ENCODE results near the gene SLC38A3. TPM values are rescaled to one million over a fixed set of nuclear protein-coding genes. Genes with fewer than 3 reads are reported as not detected.

SLC38A3 gene
- total RNA-seq, 1 donor from 2014 or later, result 1.2 TPM

GRCh38 chr3:50262778-50263177 is 57.7 kb downstream of the SLC38A3 start:
- Mint-ChIP-seq H3K27me3 (ENCODE audit: low read depth) (no peaks in the 10 kb centered on the region), H3K9me3 (ENCODE audit: low read depth) (no peaks in the 10 kb centered on the region), H3K27ac (ENCODE audit: unreplicated experiment) (peak overlapping the region; percentile 96), H3K4me3 (ENCODE audit: unreplicated experiment) (no peak overlapping the region), H3K4me1 (ENCODE audit: low read depth) (peaks cover 73% of the 10 kb centered on the region), H3K36me3 (ENCODE audit: low read depth) (no peaks in the 10 kb centered on the region)
- TF ChIP-seq CTCF (IDR thresholded peaks at IDR 0.05), result no peak
- no peak for DNase-seq (ENCODE audit: low spot score)

GRCh38 chr3:50263478-50264382 is 58.7 kb downstream of the SLC38A3 start:
- Mint-ChIP-seq H3K27me3 (ENCODE audit: low read depth) (no peaks in the 10 kb centered on the region), H3K27ac (ENCODE audit: unreplicated experiment) (peak overlapping the region; percentile 96), H3K4me3 (ENCODE audit: unreplicated experiment) (peak overlapping the region; percentile 25), H3K9me3 (ENCODE audit: low read depth) (no peaks in the 10 kb centered on the region), H3K36me3 (ENCODE audit: low read depth) (no peaks in the 10 kb centered on the region), H3K4me1 (ENCODE audit: low read depth) (peaks cover 82% of the 10 kb centered on the region)
- no peak for DNase-seq (ENCODE audit: low spot score)
- TF ChIP-seq CTCF (IDR thresholded peaks at IDR 0.05), result no peak

GRCh38 chr3:50264383-50264963 is 59.4 kb downstream of the SLC38A3 start:
- no peak overlapping the region for H3K4me3 Mint-ChIP-seq (ENCODE audit: unreplicated experiment)
- no peaks in the 10 kb centered on the region for H3K9me3 Mint-ChIP-seq (ENCODE audit: low read depth)
- DNase-seq (ENCODE audit: low spot score), result no peak
- no peaks in the 10 kb centered on the region for H3K27me3 Mint-ChIP-seq (ENCODE audit: low read depth)
- H3K36me3 Mint-ChIP-seq (ENCODE audit: low read depth), result no peaks in the 10 kb centered on the region
- H3K27ac Mint-ChIP-seq (ENCODE audit: unreplicated experiment), result peak overlapping the region; percentile 96
- peaks cover 84% of the 10 kb centered on the region for H3K4me1 Mint-ChIP-seq (ENCODE audit: low read depth)
- TF ChIP-seq CTCF (IDR thresholded peaks at IDR 0.05), result no peak

GRCh38 chr3:50264964-50265485 is 60.0 kb downstream of the SLC38A3 start:
- Mint-ChIP-seq H3K4me3 (ENCODE audit: unreplicated experiment) (no peak overlapping the region), H3K27me3 (ENCODE audit: low read depth) (no peaks in the 10 kb centered on the region), H3K9me3 (ENCODE audit: low read depth) (no peaks in the 10 kb centered on the region), H3K27ac (ENCODE audit: unreplicated experiment) (peak overlapping the region; percentile 96), H3K36me3 (ENCODE audit: low read depth) (no peaks in the 10 kb centered on the region), H3K4me1 (ENCODE audit: low read depth) (peaks cover 85% of the 10 kb centered on the region)
- no peak for DNase-seq (ENCODE audit: low spot score)
- no peak for TF ChIP-seq CTCF (IDR thresholded peaks at IDR 0.05)

- TF ChIP-seq CTCF (IDR thresholded peaks at IDR 0.05), result no peak
- H3K4me3 Mint-ChIP-seq (ENCODE audit: unreplicated experiment), result no peak overlapping the region
- H3K9me3 Mint-ChIP-seq (ENCODE audit: low read depth), result no peaks in the 10 kb centered on the region
- H3K27me3 Mint-ChIP-seq (ENCODE audit: low read depth), result no peaks in the 10 kb centered on the region
- no peak for DNase-seq (ENCODE audit: low spot score)
- peak overlapping the region; percentile 87 for H3K27ac Mint-ChIP-seq (ENCODE audit: unreplicated experiment)
- H3K36me3 Mint-ChIP-seq (ENCODE audit: low read depth), result no peaks in the 10 kb centered on the region
- peaks cover 86% of the 10 kb centered on the region for H3K4me1 Mint-ChIP-seq (ENCODE audit: low read depth)
Observed at GRCh38 chr3:50265571-50265970, 60.5 kb downstream of the SLC38A3 start.
